SK-N-SH (cell line): ENCODE data around the gene ACAD10. TPM values are rescaled to one million over a fixed set of nuclear protein-coding genes. Genes with fewer than 3 reads are reported as not detected.
"Not testable (repeated sequence)": the region's sequence is repeated elsewhere in the genome, so short reads cannot be mapped to it uniquely, and the experiment has no call there.

Experiments used
- CTCF ChIA-PET: fragments of 300-600, 350-600 bp; formaldehyde crosslinking; extraction: SDS; loops from one replicate; lab custom pipeline; 2021; lab: Yijun Ruan, JAX
- POLR2A ChIA-PET: fragments of 350-600 bp; sonication (Branson Sonifier 250); formaldehyde crosslinking; extraction: SDS; loops from one replicate; lab custom pipeline; 2020; ENCODE audit warnings: antibody characterized with exemption, inconsistent platforms; lab: Yijun Ruan, JAX
- DNase-seq: peaks from one replicate; pipeline ENCODE4 v3.0.0; 2012
- H2AFZ ChIP-seq: fragments of 200-600 bp; sonication (generic); 2 replicates; pipeline ENCODE4 v1.8.1; 2016; ENCODE audit warnings: antibody characterized with exemption, mild to moderate bottlenecking, low read depth
- H3F3A ChIP-seq: fragments of 200-600 bp; sonication (generic); replicated peaks from 2 replicates; pipeline ENCODE3; 2016; ENCODE audit warnings: antibody characterized with exemption, mild to moderate bottlenecking; ENCODE audit not compliant: insufficient read depth
- H3K27ac ChIP-seq, 2 experiments: fragments of 200-500 bp in 1 of 2; fragments of 200-600 bp in 1 of 2; sonication (Bioruptor generic) in 1 of 2; sonication (generic), shearing (Covaris generic) in 1 of 2; 2 replicates each; pipeline versions ENCODE4 v1.5.1 to v1.6.1; 2014 to 2016; ENCODE audit warnings: low read depth in 2 of 2, inconsistent platforms in 1 of 2, low read length in 1 of 2, mild to moderate bottlenecking in 1 of 2, mixed read lengths in 1 of 2
- H3K27me3 ChIP-seq: fragments of 200-600 bp; sonication (generic), shearing (Covaris generic); 2 replicates; pipeline ENCODE4 v1.6.1; 2016; ENCODE audit warnings: mixed run types; ENCODE audit not compliant: insufficient read depth
- H3K36me3 ChIP-seq, 2 experiments: fragments of 200-500 bp in 1 of 2; fragments of 200-600 bp in 1 of 2; sonication (Bioruptor generic) in 1 of 2; sonication (generic) in 1 of 2; replicated peaks in 1 of 2; 2 replicates each; pipeline versions ENCODE3 to v1.5.1; 2014 to 2016; ENCODE audit warnings: low read length in 1 of 2, mild to moderate bottlenecking in 1 of 2; ENCODE audit not compliant: insufficient read depth in 2 of 2, control insufficient read depth in 1 of 2
- H3K4me1 ChIP-seq, 2 experiments: fragments of 200-500 bp in 1 of 2; fragments of 200-600 bp in 1 of 2; sonication (Bioruptor generic) in 1 of 2; sonication (generic), shearing (Covaris generic) in 1 of 2; 2 replicates each; pipeline versions ENCODE4 v1.5.1 to v1.6.1; 2014 to 2016; ENCODE audit warnings: low read depth in 1 of 2, low read length in 1 of 2, mixed run types in 1 of 2; ENCODE audit not compliant: insufficient read depth in 2 of 2, control insufficient read depth in 1 of 2
- H3K4me2 ChIP-seq: fragments of 200-600 bp; sonication (generic), shearing (Covaris generic); 2 replicates; pipeline ENCODE4 v1.6.1; 2017; ENCODE audit warnings: mixed run types
- H3K4me3 ChIP-seq, 2 experiments: fragments of 200-500 bp in 1 of 2; fragments of 200-600 bp in 1 of 2; sonication (Bioruptor generic) in 1 of 2; sonication (generic), shearing (Covaris generic) in 1 of 2; 2 replicates each; pipeline versions ENCODE4 v1.5.1 to v1.8.1; 2014 to 2016; ENCODE audit warnings: low read depth in 2 of 2, inconsistent platforms in 1 of 2, low read length in 1 of 2, mild to moderate bottlenecking in 1 of 2, mixed read lengths in 1 of 2, moderate library complexity in 1 of 2
- H3K79me2 ChIP-seq: fragments of 200-600 bp; sonication (generic); 2 replicates; pipeline ENCODE4 v1.8.1; 2017; ENCODE audit warnings: mild to moderate bottlenecking; ENCODE audit not compliant: insufficient read depth
- H3K9ac ChIP-seq: fragments of 200-600 bp; sonication (generic); 2 replicates; pipeline ENCODE4 v1.6.1; 2017; ENCODE audit warnings: mixed run types
- H3K9me2 ChIP-seq: fragments of 200-600 bp; sonication (generic); 2 replicates; pipeline ENCODE4 v1.6.1; 2017; ENCODE audit warnings: mixed run types
- H3K9me3 ChIP-seq: fragments of 200-600 bp; sonication (generic); 2 replicates; pipeline ENCODE4 v1.6.1; 2017; ENCODE audit warnings: mixed run types, mild to moderate bottlenecking, moderate library complexity
- H4K20me1 ChIP-seq: fragments of 200-600 bp; sonication (generic); 2 replicates; pipeline ENCODE4 v1.6.1; 2017; ENCODE audit warnings: mild to moderate bottlenecking, mixed run types; ENCODE audit not compliant: insufficient read depth
- ELF1 ChIP-seq: IDR thresholded peaks from 2 replicates; pipeline ENCODE4 v1.4.0; 2012
- EP300 ChIP-seq, 2 experiments: IDR thresholded peaks; 2 replicates each; pipeline versions ENCODE4 v1.4.0 to v1.6.1; 2012; ENCODE audit warnings: borderline replicate concordance in 1 of 2, low read depth in 1 of 2, low read length in 1 of 2
- GABPA ChIP-seq: IDR thresholded peaks from 2 replicates; pipeline ENCODE4 v1.4.0; 2012; ENCODE audit warnings: low read depth, mild to moderate bottlenecking
- NFIC ChIP-seq: IDR thresholded peaks from 2 replicates; pipeline ENCODE4 v1.4.0; 2012; ENCODE audit warnings: borderline replicate concordance
- NRF1 ChIP-seq: IDR thresholded peaks from 2 replicates; pipeline ENCODE4 v1.6.1; 2012; ENCODE audit warnings: low read depth, mild to moderate bottlenecking, low read length
- RAD21 ChIP-seq: IDR thresholded peaks from 2 replicates; pipeline ENCODE4 v1.6.1; 2012; ENCODE audit warnings: mild to moderate bottlenecking, low read length
- RCOR1 ChIP-seq: fragments of 150-350 bp; IDR thresholded peaks from 2 replicates; pipeline ENCODE4 v1.6.1; 2017; ENCODE audit warnings: antibody characterized with exemption, low read length
- RXRA ChIP-seq: IDR thresholded peaks from 2 replicates; pipeline ENCODE4 v1.4.0; 2012; ENCODE audit warnings: low read depth, mild to moderate bottlenecking, borderline replicate concordance
- TEAD4 ChIP-seq: IDR thresholded peaks from 2 replicates; pipeline ENCODE4 v1.4.0; 2012; ENCODE audit warnings: mild to moderate bottlenecking, borderline replicate concordance; ENCODE audit not compliant: insufficient read depth
- WGBS: methylation state at CpG from one replicate; pipeline ENCODE4 v1.1.6; 2017; ENCODE audit warnings: low lambda C conversion rate; 5-methylcytosine and 5-hydroxymethylcytosine counted together
- polyA plus RNA-seq, 3 experiments: library from polyadenylated mRNA; depleted of rRNA; stranded (reverse); fragments of >200 nt; gene quantifications; 2 replicates each; pipeline ENCODE4 v1.2.3, GENCODE V29; 2012
- TF ChIP-seq, protein P1 (sequence below): fragments of 150-350 bp; IDR thresholded peaks from 2 replicates; pipeline ENCODE4 v1.6.1; 2017; ENCODE audit warnings: antibody characterized with exemption, low read length, low read depth, borderline replicate concordance
- TF ChIP-seq, protein P2 (sequence below): IDR thresholded peaks from 2 replicates; pipeline ENCODE4 v1.4.0; 2012; ENCODE audit warnings: low read depth, borderline replicate concordance
- TF ChIP-seq, protein P3 (sequence below): fragments of 150-350 bp; IDR thresholded peaks from 2 replicates; pipeline ENCODE4 v1.6.1; 2016; ENCODE audit warnings: mild to moderate bottlenecking, low read depth, low read length
- TF ChIP-seq, protein P4 (sequence below): fragments of 200-600 bp; sonication (generic); IDR thresholded peaks from 2 replicates; pipeline ENCODE4 v1.6.1; 2017; ENCODE audit warnings: antibody characterized with exemption, mild to moderate bottlenecking, moderate library complexity

The ACAD10 gene
- polyA plus RNA-seq, 1 of the 3 experiments (the other 2 are of a cell fraction): 24.6 TPM

DNA sequence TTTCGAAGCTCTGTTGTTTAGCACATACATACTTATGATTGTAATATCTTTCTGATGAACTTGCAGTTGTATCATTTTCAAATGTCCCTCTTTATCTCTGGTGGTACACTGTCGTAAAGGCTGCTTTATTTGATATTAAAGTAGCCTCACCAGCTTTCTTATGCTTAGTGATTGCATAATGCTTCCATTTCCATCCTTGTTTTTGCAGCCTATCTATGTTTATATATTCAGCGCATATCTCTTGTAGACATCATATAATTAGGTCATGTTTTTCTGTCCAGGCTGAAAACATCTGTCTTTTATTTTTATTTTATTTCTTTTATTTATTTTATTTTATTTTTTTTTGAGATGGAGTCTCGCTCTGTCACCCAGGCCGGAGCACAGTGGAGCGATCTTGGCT is 34.6 kb downstream of the ACAD10 start:
- Histone ChIP-seq H3K9me2 (no peaks in the 10 kb centered on the region), H3K27ac (peak overlapping the region in 1 of 2 experiments; percentile 45; a peak in 1 of 4 replicates), H3K27me3 (no peaks in the 10 kb centered on the region), H3F3A (no peaks in the 10 kb centered on the region), H3K79me2 (no peaks in the 10 kb centered on the region), H3K9ac (no peak overlapping the region), H3K4me2 (no peak overlapping the region), H3K4me1 (no peaks in the 10 kb centered on the region), H3K36me3 (peaks cover 9 to 31% of the 10 kb centered on the region in 2 experiments), H3K9me3 (no peaks in the 10 kb centered on the region), H4K20me1 (no peaks in the 10 kb centered on the region), H2AFZ (no peak overlapping the region), H3K4me3 (no peak overlapping the region)
- no peak for TF ChIP-seq EP300 (IDR thresholded peaks at IDR 0.05; ENCODE audit: borderline replicate concordance in 1 of 2, low read depth in 1 of 2, low read length in 1 of 2)
- TF ChIP-seq RCOR1: no peak
- no peak for TF ChIP-seq ELF1
- no peak for TF ChIP-seq RAD21
- TF ChIP-seq, protein P1, sequence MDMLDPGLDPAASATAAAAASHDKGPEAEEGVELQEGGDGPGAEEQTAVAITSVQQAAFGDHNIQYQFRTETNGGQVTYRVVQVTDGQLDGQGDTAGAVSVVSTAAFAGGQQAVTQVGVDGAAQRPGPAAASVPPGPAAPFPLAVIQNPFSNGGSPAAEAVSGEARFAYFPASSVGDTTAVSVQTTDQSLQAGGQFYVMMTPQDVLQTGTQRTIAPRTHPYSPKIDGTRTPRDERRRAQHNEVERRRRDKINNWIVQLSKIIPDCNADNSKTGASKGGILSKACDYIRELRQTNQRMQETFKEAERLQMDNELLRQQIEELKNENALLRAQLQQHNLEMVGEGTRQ: no peak
- TF ChIP-seq GABPA: no peak
- TF ChIP-seq, protein P2, sequence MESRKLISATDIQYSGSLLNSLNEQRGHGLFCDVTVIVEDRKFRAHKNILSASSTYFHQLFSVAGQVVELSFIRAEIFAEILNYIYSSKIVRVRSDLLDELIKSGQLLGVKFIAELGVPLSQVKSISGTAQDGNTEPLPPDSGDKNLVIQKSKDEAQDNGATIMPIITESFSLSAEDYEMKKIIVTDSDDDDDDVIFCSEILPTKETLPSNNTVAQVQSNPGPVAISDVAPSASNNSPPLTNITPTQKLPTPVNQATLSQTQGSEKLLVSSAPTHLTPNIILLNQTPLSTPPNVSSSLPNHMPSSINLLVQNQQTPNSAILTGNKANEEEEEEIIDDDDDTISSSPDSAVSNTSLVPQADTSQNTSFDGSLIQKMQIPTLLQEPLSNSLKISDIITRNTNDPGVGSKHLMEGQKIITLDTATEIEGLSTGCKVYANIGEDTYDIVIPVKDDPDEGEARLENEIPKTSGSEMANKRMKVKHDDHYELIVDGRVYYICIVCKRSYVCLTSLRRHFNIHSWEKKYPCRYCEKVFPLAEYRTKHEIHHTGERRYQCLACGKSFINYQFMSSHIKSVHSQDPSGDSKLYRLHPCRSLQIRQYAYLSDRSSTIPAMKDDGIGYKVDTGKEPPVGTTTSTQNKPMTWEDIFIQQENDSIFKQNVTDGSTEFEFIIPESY: no peak
- TF ChIP-seq NRF1: no peak
- TF ChIP-seq RXRA: no peak
- no peak for TF ChIP-seq NFIC
- TF ChIP-seq, protein P3, sequence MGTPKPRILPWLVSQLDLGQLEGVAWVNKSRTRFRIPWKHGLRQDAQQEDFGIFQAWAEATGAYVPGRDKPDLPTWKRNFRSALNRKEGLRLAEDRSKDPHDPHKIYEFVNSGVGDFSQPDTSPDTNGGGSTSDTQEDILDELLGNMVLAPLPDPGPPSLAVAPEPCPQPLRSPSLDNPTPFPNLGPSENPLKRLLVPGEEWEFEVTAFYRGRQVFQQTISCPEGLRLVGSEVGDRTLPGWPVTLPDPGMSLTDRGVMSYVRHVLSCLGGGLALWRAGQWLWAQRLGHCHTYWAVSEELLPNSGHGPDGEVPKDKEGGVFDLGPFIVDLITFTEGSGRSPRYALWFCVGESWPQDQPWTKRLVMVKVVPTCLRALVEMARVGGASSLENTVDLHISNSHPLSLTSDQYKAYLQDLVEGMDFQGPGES: no peak
- no peak for TF ChIP-seq TEAD4
- TF ChIP-seq, protein P4, sequence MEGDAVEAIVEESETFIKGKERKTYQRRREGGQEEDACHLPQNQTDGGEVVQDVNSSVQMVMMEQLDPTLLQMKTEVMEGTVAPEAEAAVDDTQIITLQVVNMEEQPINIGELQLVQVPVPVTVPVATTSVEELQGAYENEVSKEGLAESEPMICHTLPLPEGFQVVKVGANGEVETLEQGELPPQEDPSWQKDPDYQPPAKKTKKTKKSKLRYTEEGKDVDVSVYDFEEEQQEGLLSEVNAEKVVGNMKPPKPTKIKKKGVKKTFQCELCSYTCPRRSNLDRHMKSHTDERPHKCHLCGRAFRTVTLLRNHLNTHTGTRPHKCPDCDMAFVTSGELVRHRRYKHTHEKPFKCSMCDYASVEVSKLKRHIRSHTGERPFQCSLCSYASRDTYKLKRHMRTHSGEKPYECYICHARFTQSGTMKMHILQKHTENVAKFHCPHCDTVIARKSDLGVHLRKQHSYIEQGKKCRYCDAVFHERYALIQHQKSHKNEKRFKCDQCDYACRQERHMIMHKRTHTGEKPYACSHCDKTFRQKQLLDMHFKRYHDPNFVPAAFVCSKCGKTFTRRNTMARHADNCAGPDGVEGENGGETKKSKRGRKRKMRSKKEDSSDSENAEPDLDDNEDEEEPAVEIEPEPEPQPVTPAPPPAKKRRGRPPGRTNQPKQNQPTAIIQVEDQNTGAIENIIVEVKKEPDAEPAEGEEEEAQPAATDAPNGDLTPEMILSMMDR: no peak
- DNase-seq: no peak
- POLR2A ChIA-PET: interaction anchor here (0.8 kb wide), 1 partner anchor 46 kb away, joined by 3 read pairs; the partner anchor contains the start of gene ALDH2
- 89% methylated on average over 6 of the region's 6 CpGs for WGBS
- CTCF ChIA-PET: no interaction called here

DNA sequence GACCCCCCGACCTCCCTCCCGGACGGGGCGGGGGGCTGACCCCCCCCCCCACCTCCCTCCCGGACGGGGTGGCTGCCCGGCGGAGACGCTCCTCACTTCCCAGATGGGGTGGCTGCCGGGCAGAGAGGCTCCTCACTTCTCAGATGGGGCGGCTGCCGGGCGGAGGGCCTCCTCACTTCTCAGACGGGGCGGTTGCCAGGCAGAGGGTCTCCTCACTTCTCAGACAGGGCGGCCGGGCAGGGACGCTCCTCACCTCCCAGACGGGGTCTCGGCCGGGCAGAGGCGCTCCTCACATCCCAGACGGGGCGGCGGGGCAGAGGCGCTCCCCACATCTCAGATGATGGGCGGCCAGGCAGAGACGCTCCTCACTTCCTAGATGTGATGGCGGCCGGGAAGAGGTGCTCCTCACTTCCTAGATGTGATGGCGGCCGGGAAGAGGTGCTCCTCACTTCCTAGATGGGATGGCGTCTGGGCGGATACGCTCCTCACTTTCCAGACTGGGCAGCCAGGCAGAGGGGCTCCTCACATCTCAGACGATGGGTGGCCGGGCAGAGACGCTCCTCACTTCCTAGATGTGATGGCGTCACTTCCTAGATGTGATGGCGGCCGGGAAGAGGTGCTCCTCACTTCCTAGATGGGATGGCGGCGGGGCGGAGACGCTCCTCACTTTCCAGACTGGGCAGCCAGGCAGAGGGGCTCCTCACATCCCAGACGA is 38.0 kb downstream of the ACAD10 start:
- WGBS: 97% methylated on average over 19 of the region's 46 CpGs

More for the DNA sequence above, 38.0 kb downstream of the ACAD10 start:
- H3K79me2 ChIP-seq, H3F3A ChIP-seq, H3K27ac ChIP-seq, DNase-seq, H3K4me2 ChIP-seq, POLR2A ChIA-PET, H3K9me2 ChIP-seq, CTCF ChIA-PET, H4K20me1 ChIP-seq, H2AFZ ChIP-seq, H3K27me3 ChIP-seq, H3K9me3 ChIP-seq, H3K4me3 ChIP-seq, H3K9ac ChIP-seq, H3K4me1 ChIP-seq: not testable (repeated sequence)
- peaks cover 7 to 31% of the 10 kb centered on the region in 2 experiments for H3K36me3 ChIP-seq
